ENCODE data around the gene MRPL54. TPM values are rescaled to one million over a fixed set of nuclear protein-coding genes. Genes with fewer than 3 reads are reported as not detected.

Gene MRPL54
- total RNA-seq, 3 donors from 2014 or later (not counting 1 experiment from before 2014, with no cell fraction given) = 54.1 to 60.5 (median 55.5) TPM

GRCh38 chr19:3773814-3774515, 11.5 kb downstream of the MRPL54 start:
- Mint-ChIP-seq H3K36me3 (no peaks in the 10 kb centered on the region), H3K4me3 (no peak overlapping the region), H3K27me3 (ENCODE audit: low read depth in 2 of 2) (no peaks in the 10 kb centered on the region), H3K4me1 (peaks cover 0 to 26% of the 10 kb centered on the region in 2 donors), H3K9me3 (no peaks in the 10 kb centered on the region), H3K27ac (peak overlapping the region in 1 of 2 donors; percentile 15)
- peaks cover 5% of the 10 kb centered on the region for H3K4me1 ChIP-seq (ENCODE audit: control insufficient read depth, insufficient read depth, low read length)
- no peak for TF ChIP-seq CTCF (IDR thresholded peaks at IDR 0.05)
- ATAC-seq (no peak), DNase-seq (no peak)
- intact Hi-C loops (cut with micrococcal nuclease) = no loop called here
- WGBS (ENCODE audit: insufficient coverage) = 90% methylated on average over 12 of the region's 12 CpGs
- no peaks in the 10 kb centered on the region for H3K27me3 ChIP-seq (ENCODE audit: control insufficient read depth, insufficient read depth, low read length)
- H3K27ac ChIP-seq (ENCODE audit: low read length) = no peak overlapping the region
- no peak overlapping the region for H3K4me3 ChIP-seq (ENCODE audit: low read length)
- peaks cover 19% of the 10 kb centered on the region for H3K36me3 ChIP-seq (ENCODE audit: control insufficient read depth, insufficient read depth, low read length)
- H3K9me3 ChIP-seq (ENCODE audit: control insufficient read depth, insufficient read depth, low read length) = no peaks in the 10 kb centered on the region

GRCh38 chr19:3774621-3775373, 12.3 kb downstream of the MRPL54 start:
- DNase-seq (no peak), ATAC-seq (no peak)
- intact Hi-C loops (cut with micrococcal nuclease) = no loop called here
- Mint-ChIP-seq H3K4me1 (peaks cover 0 to 26% of the 10 kb centered on the region in 2 donors), H3K27ac (peak overlapping the region in 1 of 2 donors; percentile 15), H3K36me3 (no peaks in the 10 kb centered on the region), H3K27me3 (ENCODE audit: low read depth in 2 of 2) (no peaks in the 10 kb centered on the region), H3K9me3 (no peaks in the 10 kb centered on the region), H3K4me3 (no peak overlapping the region)
- H3K4me1 ChIP-seq (ENCODE audit: control insufficient read depth, insufficient read depth, low read length) = peaks cover 5% of the 10 kb centered on the region
- H3K27me3 ChIP-seq (ENCODE audit: control insufficient read depth, insufficient read depth, low read length) = no peaks in the 10 kb centered on the region
- H3K4me3 ChIP-seq (ENCODE audit: low read length) = no peak overlapping the region
- no peak overlapping the region for H3K27ac ChIP-seq (ENCODE audit: low read length)
- TF ChIP-seq CTCF (IDR thresholded peaks at IDR 0.05) = no peak
- H3K36me3 ChIP-seq (ENCODE audit: control insufficient read depth, insufficient read depth, low read length) = peaks cover 22% of the 10 kb centered on the region
- no peaks in the 10 kb centered on the region for H3K9me3 ChIP-seq (ENCODE audit: control insufficient read depth, insufficient read depth, low read length)
- 76% methylated on average over 24 of the region's 25 CpGs for WGBS (ENCODE audit: insufficient coverage)

- Mint-ChIP-seq H3K4me3 (no peak overlapping the region), H3K27me3 (ENCODE audit: low read depth in 2 of 2) (no peaks in the 10 kb centered on the region), H3K4me1 (peaks cover 0 to 26% of the 10 kb centered on the region in 2 donors), H3K9me3 (no peaks in the 10 kb centered on the region), H3K27ac (no peak overlapping the region), H3K36me3 (no peaks in the 10 kb centered on the region)
- no peak for TF ChIP-seq CTCF (IDR thresholded peaks at IDR 0.05)
- intact Hi-C loops (cut with micrococcal nuclease) = no loop called here
- ATAC-seq (no peak), DNase-seq (no peak)
- Histone ChIP-seq H3K27me3 (ENCODE audit: control insufficient read depth, insufficient read depth, low read length) (no peaks in the 10 kb centered on the region), H3K4me3 (ENCODE audit: low read length) (no peak overlapping the region), H3K9me3 (ENCODE audit: control insufficient read depth, insufficient read depth, low read length) (no peaks in the 10 kb centered on the region), H3K4me1 (ENCODE audit: control insufficient read depth, insufficient read depth, low read length) (peaks cover 5% of the 10 kb centered on the region), H3K27ac (ENCODE audit: low read length) (no peak overlapping the region), H3K36me3 (ENCODE audit: control insufficient read depth, insufficient read depth, low read length) (peaks cover 22% of the 10 kb centered on the region)
- WGBS (ENCODE audit: insufficient coverage) = 88% methylated on average over 2 of the region's 2 CpGs
Observed at GRCh38 chr19:3775374-3775711, 12.9 kb downstream of the MRPL54 start.
